Thyroid gland (tissue), 4 donors: ENCODE measurements around the gene GALNT10.

Experiments
- CTCF ChIP-seq, 6 experiments: fragments of 200-600 bp in 3 of 6; fragments of 450-650 bp in 3 of 6; sonication (generic) in 3 of 6; IDR thresholded peaks; one replicate each; pipeline ENCODE4 v1.5.1; 2016 to 2019; ENCODE audit warnings: antibody characterized with exemption in 6 of 6, mild to moderate bottlenecking in 2 of 6, inconsistent platforms in 1 of 6, moderate library complexity in 1 of 6
- POLR2A ChIP-seq, 2 donors: fragments of 450-650 bp; IDR thresholded peaks; one replicate each; pipeline ENCODE4 v1.6.1; 2017; ENCODE audit warnings: antibody characterized with exemption in 2 of 2, mild to moderate bottlenecking in 2 of 2, moderate library complexity in 1 of 2

- no peak for TF ChIP-seq CTCF (IDR thresholded peaks at IDR 0.05)
- no peak for TF ChIP-seq POLR2A (IDR thresholded peaks at IDR 0.05)
Measured at GRCh38 chr5:154320224-154321089, 129.9 kb downstream of the GALNT10 start.
